ENCODE data around the gene PAK5. TPM values are rescaled to one million over a fixed set of nuclear protein-coding genes. Genes with fewer than 3 reads are reported as not detected.
"Not testable (repeated sequence)": the region's sequence is repeated elsewhere in the genome, so short reads cannot be mapped to it uniquely, and the experiment has no call there.

Gene PAK5
- total and polyA plus RNA-seq, 12 donors: 0.04 TPM; not detected in 11

DNA sequence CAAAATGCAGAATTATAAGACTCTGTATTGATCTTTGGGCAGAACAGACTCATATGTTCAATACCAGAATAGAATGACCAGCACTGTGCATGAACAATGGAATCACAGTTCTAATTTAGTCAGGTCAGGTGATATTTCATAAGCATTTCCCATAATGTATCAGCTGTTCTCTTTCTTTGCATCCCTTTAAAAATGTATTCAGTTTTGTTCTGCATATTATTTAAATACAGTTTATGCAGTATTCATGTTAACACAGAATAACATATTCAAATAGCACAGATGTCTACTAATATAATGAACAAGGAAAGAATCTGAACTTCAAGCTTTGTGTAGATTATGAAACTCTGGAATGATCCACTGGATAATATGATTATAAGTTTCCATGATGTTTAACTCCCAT lies 196.0 kb downstream of the PAK5 start:
- Histone ChIP-seq H3K4me3 (no peak overlapping the region), H3K4me1 (no peaks in the 10 kb centered on the region), H3K36me3 (no peaks in the 10 kb centered on the region), H3K27me3 (peaks cover 0 to 1% (median 0%) of the 10 kb centered on the region in 7 donors), H3K27ac (no peak overlapping the region), H3K9me3 (no peaks in the 10 kb centered on the region)
- intact Hi-C loops (cut with DNase I): no loop called here
- ATAC-seq (no peak), DNase-seq (no peak)
- TF ChIP-seq, protein P1, sequence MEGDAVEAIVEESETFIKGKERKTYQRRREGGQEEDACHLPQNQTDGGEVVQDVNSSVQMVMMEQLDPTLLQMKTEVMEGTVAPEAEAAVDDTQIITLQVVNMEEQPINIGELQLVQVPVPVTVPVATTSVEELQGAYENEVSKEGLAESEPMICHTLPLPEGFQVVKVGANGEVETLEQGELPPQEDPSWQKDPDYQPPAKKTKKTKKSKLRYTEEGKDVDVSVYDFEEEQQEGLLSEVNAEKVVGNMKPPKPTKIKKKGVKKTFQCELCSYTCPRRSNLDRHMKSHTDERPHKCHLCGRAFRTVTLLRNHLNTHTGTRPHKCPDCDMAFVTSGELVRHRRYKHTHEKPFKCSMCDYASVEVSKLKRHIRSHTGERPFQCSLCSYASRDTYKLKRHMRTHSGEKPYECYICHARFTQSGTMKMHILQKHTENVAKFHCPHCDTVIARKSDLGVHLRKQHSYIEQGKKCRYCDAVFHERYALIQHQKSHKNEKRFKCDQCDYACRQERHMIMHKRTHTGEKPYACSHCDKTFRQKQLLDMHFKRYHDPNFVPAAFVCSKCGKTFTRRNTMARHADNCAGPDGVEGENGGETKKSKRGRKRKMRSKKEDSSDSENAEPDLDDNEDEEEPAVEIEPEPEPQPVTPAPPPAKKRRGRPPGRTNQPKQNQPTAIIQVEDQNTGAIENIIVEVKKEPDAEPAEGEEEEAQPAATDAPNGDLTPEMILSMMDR (IDR thresholded peaks at IDR 0.05): no peak

DNA sequence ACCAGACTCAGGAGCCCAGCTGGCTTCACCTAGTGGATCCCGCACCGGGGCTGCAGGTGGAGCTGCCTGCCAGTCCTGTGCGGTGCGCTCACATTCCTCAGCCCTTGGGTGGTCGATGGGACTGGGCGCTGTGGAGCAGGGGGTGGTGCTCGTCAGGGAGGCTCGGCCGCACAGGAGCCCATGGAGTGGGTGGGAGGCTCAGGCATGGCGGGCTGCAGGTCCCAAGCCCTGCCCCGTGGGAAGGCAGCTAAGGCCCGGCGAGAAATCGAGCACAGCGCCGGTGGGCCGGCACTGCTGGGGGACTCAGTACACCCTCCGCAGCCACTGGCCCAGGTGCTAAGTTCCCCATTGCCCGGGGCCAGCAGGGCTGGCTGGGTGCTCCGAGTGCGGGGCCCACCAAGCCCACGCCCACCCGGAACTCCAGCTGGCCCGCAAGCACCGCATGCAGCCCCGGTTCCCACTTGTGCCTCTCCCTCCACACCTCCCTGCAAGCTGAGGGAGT lies 197.3 kb downstream of the PAK5 start:
- intact Hi-C loops (cut with DNase I); ATAC-seq; H3K9me3 ChIP-seq; H3K4me1 ChIP-seq; H3K27ac ChIP-seq; H3K36me3 ChIP-seq; H3K4me3 ChIP-seq; H3K27me3 ChIP-seq; DNase-seq: not testable (repeated sequence)
- WGBS, 2 donors: 92% methylated on average over 16 to 21 of the region's 26 CpGs

DNA sequence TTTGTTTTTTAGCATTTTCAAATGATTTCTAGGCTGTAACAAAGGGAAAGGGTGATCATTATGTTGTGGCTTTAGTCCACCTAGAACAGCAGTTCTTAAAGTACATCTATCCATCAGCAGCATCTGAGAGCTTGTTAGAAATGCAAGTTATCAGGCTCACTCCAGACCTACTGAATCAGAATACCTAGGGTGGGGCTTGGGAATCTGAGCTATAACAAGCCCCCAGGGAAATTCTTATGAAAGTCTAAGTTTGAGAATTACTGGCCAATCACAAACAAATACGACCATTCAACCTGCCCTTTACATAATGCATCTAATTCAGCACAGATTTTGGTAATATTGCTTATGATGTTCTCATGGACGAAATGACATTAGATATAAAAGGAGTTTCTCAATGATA lies 201.0 kb downstream of the PAK5 start:
- no peak overlapping the region for H3K27ac ChIP-seq
- 68 to 74% methylated on average over 2 of the region's 2 CpGs for WGBS, 2 donors
- H3K9me3 ChIP-seq: no peaks in the 10 kb centered on the region
- H3K4me3 ChIP-seq: no peak overlapping the region
- H3K36me3 ChIP-seq: no peaks in the 10 kb centered on the region
- DNase-seq (no peak), ATAC-seq (no peak)
- peaks cover 0 to 4% (median 0%) of the 10 kb centered on the region in 7 donors for H3K27me3 ChIP-seq
- TF ChIP-seq, protein P1 (IDR thresholded peaks at IDR 0.05): no peak
- intact Hi-C loops (cut with DNase I): no loop called here
- no peaks in the 10 kb centered on the region for H3K4me1 ChIP-seq

DNA sequence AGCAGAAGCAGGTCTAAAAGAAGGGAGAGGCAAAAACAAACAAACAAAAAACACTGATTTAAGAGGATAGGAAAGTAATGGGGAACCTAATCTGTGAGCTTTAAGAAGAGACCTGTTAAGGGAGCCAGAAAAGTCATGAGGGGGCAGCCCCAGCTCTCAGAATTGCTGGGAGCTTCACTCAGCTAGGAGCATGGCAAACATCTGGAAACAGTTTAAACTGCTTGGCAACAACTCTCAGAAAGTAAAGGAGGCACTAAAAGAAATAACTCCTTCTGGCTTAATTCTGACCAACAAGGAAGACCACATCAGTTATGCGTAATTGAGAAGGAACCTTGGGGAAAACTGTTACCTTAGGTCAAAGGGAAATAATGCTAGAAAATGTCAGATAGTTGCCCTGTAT lies 203.1 kb downstream of the PAK5 start:
- Histone ChIP-seq H3K36me3 (no peaks in the 10 kb centered on the region), H3K9me3 (no peaks in the 10 kb centered on the region), H3K4me3 (no peak overlapping the region), H3K27ac (no peak overlapping the region), H3K4me1 (no peaks in the 10 kb centered on the region), H3K27me3 (peaks cover 0 to 6% (median 0%) of the 10 kb centered on the region in 7 donors)
- 81 to 87% methylated on average over 1 of the region's 1 CpG for WGBS, 2 donors
- TF ChIP-seq, protein P1 (IDR thresholded peaks at IDR 0.05): no peak
- ATAC-seq (no peak), DNase-seq (no peak)
- intact Hi-C loops (cut with DNase I): no loop called here

DNA sequence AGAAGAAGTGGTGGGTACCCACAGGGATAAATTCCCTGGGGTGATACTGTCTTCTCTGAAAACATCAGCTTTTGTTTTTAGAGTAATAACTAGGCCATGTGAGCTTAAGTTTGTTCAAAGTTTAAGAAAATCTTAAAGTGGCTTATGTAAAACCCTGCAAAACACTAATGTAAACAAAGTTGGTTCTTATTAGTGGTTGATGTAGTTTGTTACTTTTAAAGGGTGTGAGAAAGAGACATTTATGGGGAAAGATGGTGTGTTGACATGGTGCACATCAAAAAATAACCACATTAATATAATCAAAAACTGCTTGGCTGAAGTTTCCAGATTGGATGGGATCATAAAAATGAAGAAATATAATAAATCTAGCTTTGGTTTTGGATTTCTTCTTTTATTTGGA lies 204.5 kb downstream of the PAK5 start:
- ATAC-seq: no peak
- Histone ChIP-seq H3K9me3 (no peaks in the 10 kb centered on the region), H3K27me3 (peaks cover 0 to 6% (median 0%) of the 10 kb centered on the region in 7 donors), H3K4me3 (no peak overlapping the region), H3K36me3 (no peaks in the 10 kb centered on the region), H3K4me1 (no peaks in the 10 kb centered on the region), H3K27ac (no peak overlapping the region)
- intact Hi-C loops (cut with DNase I): no loop called here
- TF ChIP-seq, protein P1 (IDR thresholded peaks at IDR 0.05): no peak
- no peak for DNase-seq
